HepG2 (cell line): Measurements from ENCODE around the gene MGST1. TPM values are rescaled to one million over a fixed set of nuclear protein-coding genes. Genes with fewer than 3 reads are reported as not detected.

ENCODE experiments used
- ATAC-seq: fragments of 200-7000 bp; cut with Tn5 transposase; 3 replicates; pipeline ENCODE4 v1.9.1; 2020; ENCODE audit warnings: mild to moderate bottlenecking, moderate library complexity
- BruUV-seq: library from RNA; stranded (reverse); fragments of 400-500 nt; replicated peaks from 2 replicates; lab custom pipeline; 2021; lab: Mats Ljungman, UMichigan
- CTCF ChIA-PET: fragments of 300-600 bp; formaldehyde crosslinking; extraction: SDS; loops from one replicate; lab custom pipeline; 2021; ENCODE audit warnings: low total read pairs, inconsistent platforms, low intra/inter-chr PET ratio; lab: Yijun Ruan, JAX
- POLR2A ChIA-PET: fragments of 350-600 bp; sonication (Branson Sonifier 250); formaldehyde crosslinking; loops from one replicate; lab custom pipeline; 2020; ENCODE audit warnings: antibody characterized with exemption, inconsistent platforms; lab: Yijun Ruan, JAX
- DNase-seq: peaks from one replicate; pipeline ENCODE4 v3.0.0-alpha.2; 2015; ENCODE audit warnings: low spot score
- FAIRE-seq: peaks from 3 replicates; lab custom pipeline; 2011; peaks lifted over from hg19 to GRCh38; lab: Jason Lieb, UNC
- H2AFZ ChIP-seq: one replicate; pipeline ENCODE4 v1.6.1; 2011; ENCODE audit warnings: low read length, inconsistent platforms
- H3K27ac ChIP-seq: fragments of 300-600 bp; 3 replicates; pipeline ENCODE4 v1.8.0; 2011; ENCODE audit warnings: mixed run types, mild to moderate bottlenecking, mixed read lengths, low read length, inconsistent platforms; ENCODE audit not compliant: insufficient read depth; ENCODE audit errors: extremely low read length
- H3K27me3 ChIP-seq, 2 experiments: fragments of 200-600 bp in 1 of 2; 2 replicates in 1 of 2; 3 replicates in 1 of 2; pipeline versions ENCODE4 v1.6.0 to v1.8.0; 2011; ENCODE audit warnings: low read length in 2 of 2, mild to moderate bottlenecking in 2 of 2, moderate library complexity in 2 of 2, inconsistent platforms in 1 of 2; ENCODE audit not compliant: insufficient read depth in 2 of 2, control insufficient read depth in 1 of 2
- H3K36me3 ChIP-seq, 2 experiments: fragments of 200-600 bp in 1 of 2; replicated peaks in 1 of 2; 2 replicates in 1 of 2; 3 replicates in 1 of 2; pipeline versions ENCODE4 v1.5.1 to v1.8.0; 2011; ENCODE audit warnings: low read length in 2 of 2, inconsistent platforms in 1 of 2; ENCODE audit not compliant: insufficient read depth in 2 of 2, control insufficient read depth in 1 of 2
- H3K4me1 ChIP-seq: 2 replicates; pipeline ENCODE4 v1.5.1; 2012; ENCODE audit warnings: low read length, inconsistent platforms; ENCODE audit not compliant: insufficient read depth
- H3K4me2 ChIP-seq: 2 replicates; pipeline ENCODE4 v1.6.0; 2011; ENCODE audit warnings: low read depth, low read length, inconsistent platforms
- H3K4me3 ChIP-seq, 3 experiments: fragments of 200-600 bp in 1 of 3; sonication (generic), shearing (Covaris generic) in 1 of 3; replicated peaks in 1 of 3; 2 replicates each; pipeline ENCODE4 v1.5.1; 2011 to 2016; ENCODE audit warnings: low read length in 3 of 3, inconsistent platforms in 2 of 3, low read depth in 2 of 3, mild to moderate bottlenecking in 2 of 3, control low read depth in 1 of 3, mixed read lengths in 1 of 3; ENCODE audit not compliant: insufficient read depth in 1 of 3
- H3K79me2 ChIP-seq: one replicate; pipeline ENCODE4 v1.6.1; 2011; ENCODE audit warnings: low read length, inconsistent platforms; ENCODE audit not compliant: insufficient read depth
- H3K9ac ChIP-seq: 2 replicates; pipeline ENCODE4 v1.6.0; 2011; ENCODE audit warnings: mild to moderate bottlenecking, low read depth, low read length, inconsistent platforms; ENCODE audit not compliant: insufficient read depth
- H3K9me3 ChIP-seq: 2 replicates; pipeline ENCODE4 v1.5.1; 2012; ENCODE audit warnings: mild to moderate bottlenecking, low read length
- H4K20me1 ChIP-seq: 2 replicates; pipeline ENCODE4 v1.6.0; 2011; ENCODE audit warnings: inconsistent platforms, mild to moderate bottlenecking, low read length, moderate library complexity; ENCODE audit not compliant: insufficient read depth
- JUN ChIP-seq: sonication (generic); formaldehyde crosslinking; IDR thresholded peaks from 2 replicates; pipeline ENCODE4 v1.4.0; 2020; ENCODE audit warnings: mild to moderate bottlenecking, missing genetic modification reagents
- WGBS: methylation state at CpG from one replicate; pipeline ENCODE4 v1.1.6; 2017; ENCODE audit warnings: low lambda C conversion rate; 5-methylcytosine and 5-hydroxymethylcytosine counted together
- in situ Hi-C: cut with HindIII; loops from 2 replicates; pipeline ENCODE4 v1.10.0; 2017; ENCODE audit warnings: low pct_unique_long_range_greater_than_20kb; ENCODE audit not compliant: extremely low pct_ligation_motif_present
- intact Hi-C: fragments of 100-400 bp; cut with micrococcal nuclease; formaldehyde crosslinking; loops from one replicate; pipeline ENCODE4 v1.10.0; 2022; ENCODE audit not compliant: unreplicated experiment
- polyA plus RNA-seq, 8 experiments: library from polyadenylated mRNA; depleted of rRNA in 3 of 8; stranded (reverse) in 7 of 8; unstranded in 1 of 8; fragments of >200 nt; fragmentation: Illumina TruSeq in 4 of 8; extraction: Trizol in 4 of 8; gene quantifications; 2 replicates each; pipeline versions ENCODE4 v1.2.1 to v1.2.3, GENCODE V29; 2011 to 2016; ENCODE audit warnings: low read depth in 4 of 8, missing spikeins in 1 of 8, mixed read lengths in 1 of 8; ENCODE audit not compliant: insufficient read depth in 1 of 8
- total RNA-seq, 5 experiments: library from RNA; depleted of rRNA; stranded (reverse); fragments of >200 nt; fragmentation: Illumina TruSeq; extraction: Trizol; gene quantifications; 2 replicates each; pipeline ENCODE4 v1.2.3, GENCODE V29; 2016; ENCODE audit warnings: low read depth in 1 of 5
- TF ChIP-seq, protein P1 (sequence below): fragments of 450-650 bp; IDR thresholded peaks from 2 replicates; pipeline ENCODE4 v1.6.1; 2017
- TF ChIP-seq, protein P2 (sequence below), 2 experiments: fragments of 450-650 bp in 1 of 2; sonication (generic) in 1 of 2; formaldehyde crosslinking in 1 of 2; IDR thresholded peaks; 2 replicates each; pipeline versions ENCODE4 v1.6.1 to v1.8.0; 2016 to 2022; ENCODE audit warnings: antibody characterized with exemption in 1 of 2, mild to moderate bottlenecking in 1 of 2, missing genetic modification reagents in 1 of 2

Gene MGST1
- total and polyA plus RNA-seq, 2 of the 13 experiments (the other 11 are each of a cell fraction or from before 2014, with no cell fraction given): 119 to 152 TPM

DNA sequence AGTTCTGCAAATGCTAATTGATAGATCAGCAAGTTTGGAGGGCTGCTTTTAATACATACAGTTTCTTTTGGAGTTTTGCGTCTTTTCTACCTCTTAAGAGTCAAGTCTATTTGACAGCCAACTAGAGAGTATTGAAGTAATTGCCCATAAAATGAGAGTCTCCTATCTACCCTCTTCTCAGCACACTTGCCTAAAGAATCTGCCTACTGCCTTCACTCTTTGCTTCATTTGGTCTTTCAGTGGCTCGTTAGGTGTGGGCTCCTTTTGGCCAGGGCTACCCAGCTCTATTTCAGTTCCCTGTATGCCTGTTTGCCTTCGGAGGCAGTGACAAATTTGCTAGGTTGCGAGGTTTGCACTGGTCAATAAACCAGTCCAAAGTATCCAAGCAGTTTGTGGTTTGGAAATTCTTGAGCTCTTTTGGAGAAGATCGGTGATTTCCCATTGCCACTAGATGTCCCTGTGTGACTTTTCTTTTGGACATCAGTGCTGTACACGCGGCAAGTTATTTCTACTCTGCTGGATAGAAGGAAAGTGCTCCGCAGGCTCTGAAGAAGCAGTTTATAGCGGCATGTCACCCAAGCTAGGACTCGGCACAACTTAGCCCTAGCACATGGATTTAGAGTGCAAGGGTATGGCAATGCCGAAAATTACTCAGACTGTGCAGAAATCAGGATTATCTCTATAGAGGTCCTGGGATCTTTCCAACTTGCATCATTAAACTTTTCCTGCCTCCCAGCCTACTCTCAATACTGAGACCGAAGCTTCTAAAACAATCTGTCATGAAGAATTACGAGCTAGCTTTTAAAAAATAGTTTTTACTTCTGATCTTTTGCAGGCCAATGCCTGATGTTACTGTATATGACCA, 38.6 kb downstream of the MGST1 start (continued):
- TF ChIP-seq, protein P1, sequence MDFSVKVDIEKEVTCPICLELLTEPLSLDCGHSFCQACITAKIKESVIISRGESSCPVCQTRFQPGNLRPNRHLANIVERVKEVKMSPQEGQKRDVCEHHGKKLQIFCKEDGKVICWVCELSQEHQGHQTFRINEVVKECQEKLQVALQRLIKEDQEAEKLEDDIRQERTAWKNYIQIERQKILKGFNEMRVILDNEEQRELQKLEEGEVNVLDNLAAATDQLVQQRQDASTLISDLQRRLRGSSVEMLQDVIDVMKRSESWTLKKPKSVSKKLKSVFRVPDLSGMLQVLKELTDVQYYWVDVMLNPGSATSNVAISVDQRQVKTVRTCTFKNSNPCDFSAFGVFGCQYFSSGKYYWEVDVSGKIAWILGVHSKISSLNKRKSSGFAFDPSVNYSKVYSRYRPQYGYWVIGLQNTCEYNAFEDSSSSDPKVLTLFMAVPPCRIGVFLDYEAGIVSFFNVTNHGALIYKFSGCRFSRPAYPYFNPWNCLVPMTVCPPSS: no peak

DNA sequence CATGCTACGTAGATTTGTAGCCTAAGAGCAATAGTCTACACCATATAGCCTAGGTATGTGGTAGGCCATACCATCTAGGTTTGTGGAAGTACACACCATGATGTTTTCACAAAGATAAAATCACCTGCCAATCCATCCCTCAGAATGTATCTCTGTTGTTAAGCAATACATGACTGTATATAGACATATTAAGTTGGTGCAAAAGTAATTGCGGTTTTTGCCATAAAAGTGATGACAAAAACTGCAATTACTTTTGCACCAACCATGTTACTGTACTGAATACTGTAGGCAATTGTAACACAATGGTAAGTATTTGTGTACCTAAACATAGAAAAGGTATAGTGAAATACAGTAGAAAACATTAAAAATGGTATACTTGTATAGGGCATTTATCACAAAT, 40.5 kb downstream of the MGST1 start:
- H3K9me3 ChIP-seq: no peaks in the 10 kb centered on the region
- POLR2A ChIA-PET: no interaction called here
- H3K4me1 ChIP-seq: peaks cover 13% of the 10 kb centered on the region
- CTCF ChIA-PET: no interaction called here
- DNase-seq: no peak
- H3K27me3 ChIP-seq: no peaks in the 10 kb centered on the region
- H3K4me2 ChIP-seq: no peak overlapping the region
- no peak overlapping the region for H3K4me3 ChIP-seq
- no peaks in the 10 kb centered on the region for H3K36me3 ChIP-seq
- intact Hi-C loops (loop anchor here (5.0 kb wide), 1 partner anchor 1254 kb away; no protein-coding TSS in a partner anchor), in situ Hi-C loops (loop anchor here (25.0 kb wide), 1 partner anchor 1249 kb away; no protein-coding TSS in a partner anchor)
- H3K79me2 ChIP-seq: no peaks in the 10 kb centered on the region
- no peak for ATAC-seq
- TF ChIP-seq, protein P2, sequence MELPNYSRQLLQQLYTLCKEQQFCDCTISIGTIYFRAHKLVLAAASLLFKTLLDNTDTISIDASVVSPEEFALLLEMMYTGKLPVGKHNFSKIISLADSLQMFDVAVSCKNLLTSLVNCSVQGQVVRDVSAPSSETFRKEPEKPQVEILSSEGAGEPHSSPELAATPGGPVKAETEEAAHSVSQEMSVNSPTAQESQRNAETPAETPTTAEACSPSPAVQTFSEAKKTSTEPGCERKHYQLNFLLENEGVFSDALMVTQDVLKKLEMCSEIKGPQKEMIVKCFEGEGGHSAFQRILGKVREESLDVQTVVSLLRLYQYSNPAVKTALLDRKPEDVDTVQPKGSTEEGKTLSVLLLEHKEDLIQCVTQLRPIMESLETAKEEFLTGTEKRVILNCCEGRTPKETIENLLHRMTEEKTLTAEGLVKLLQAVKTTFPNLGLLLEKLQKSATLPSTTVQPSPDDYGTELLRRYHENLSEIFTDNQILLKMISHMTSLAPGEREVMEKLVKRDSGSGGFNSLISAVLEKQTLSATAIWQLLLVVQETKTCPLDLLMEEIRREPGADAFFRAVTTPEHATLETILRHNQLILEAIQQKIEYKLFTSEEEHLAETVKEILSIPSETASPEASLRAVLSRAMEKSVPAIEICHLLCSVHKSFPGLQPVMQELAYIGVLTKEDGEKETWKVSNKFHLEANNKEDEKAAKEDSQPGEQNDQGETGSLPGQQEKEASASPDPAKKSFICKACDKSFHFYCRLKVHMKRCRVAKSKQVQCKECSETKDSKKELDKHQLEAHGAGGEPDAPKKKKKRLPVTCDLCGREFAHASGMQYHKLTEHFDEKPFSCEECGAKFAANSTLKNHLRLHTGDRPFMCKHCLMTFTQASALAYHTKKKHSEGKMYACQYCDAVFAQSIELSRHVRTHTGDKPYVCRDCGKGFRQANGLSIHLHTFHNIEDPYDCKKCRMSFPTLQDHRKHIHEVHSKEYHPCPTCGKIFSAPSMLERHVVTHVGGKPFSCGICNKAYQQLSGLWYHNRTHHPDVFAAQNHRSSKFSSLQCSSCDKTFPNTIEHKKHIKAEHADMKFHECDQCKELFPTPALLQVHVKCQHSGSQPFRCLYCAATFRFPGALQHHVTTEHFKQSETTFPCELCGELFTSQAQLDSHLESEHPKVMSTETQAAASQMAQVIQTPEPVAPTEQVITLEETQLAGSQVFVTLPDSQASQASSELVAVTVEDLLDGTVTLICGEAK (IDR thresholded peaks at IDR 0.05): peak; percentile 29; the same call in 1 of the 2 replicates
- TF ChIP-seq, protein P2 (CRISPR knock-in tag; IDR thresholded peaks at IDR 0.05): no peak
- TF ChIP-seq JUN (CRISPR knock-in tag): no peak
- H3K27ac ChIP-seq: no peak overlapping the region
- H2AFZ ChIP-seq: no peak overlapping the region
- no peaks in the 10 kb centered on the region for H4K20me1 ChIP-seq
- WGBS: 92% methylated on average over 2 of the region's 2 CpGs
- no peak for FAIRE-seq
- H3K9ac ChIP-seq: no peak overlapping the region
- BruUV-seq: no TSS peak
